Putamen (tissue), 1 donor: ENCODE results near the gene CRY1.
A peak's percentile ranks its signal among the peaks of the same experiment; 100 is the strongest.
"Not testable (repeated sequence)": the region's sequence is repeated elsewhere in the genome, so short reads cannot be mapped to it uniquely, and the experiment has no call there.

Experiments used
- DNase-seq: peaks from one replicate; pipeline ENCODE4 v3.0.0-alpha.2; 2016; ENCODE audit warnings: low spot score

CRY1 gene

DNA sequence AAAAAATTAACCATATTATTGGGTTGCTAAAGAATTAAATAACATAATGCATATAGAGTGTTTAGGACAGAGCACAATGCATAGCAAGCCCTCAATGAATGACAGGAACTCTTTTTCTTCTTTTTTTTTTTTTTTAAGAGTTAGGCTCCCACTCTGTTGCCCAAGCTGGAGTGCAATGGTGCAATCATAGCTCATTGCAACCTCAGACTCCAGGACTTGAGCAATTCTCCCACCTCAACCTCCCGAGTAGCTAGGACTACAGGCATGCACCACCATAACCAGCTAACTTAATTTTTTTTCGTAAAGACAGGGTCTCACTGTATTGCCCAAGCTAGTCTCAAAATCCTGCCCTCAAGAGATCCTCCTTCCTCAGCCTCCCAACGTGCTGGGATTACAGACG lies 85.9 kb downstream of the CRY1 start:
- DNase-seq: no peak

DNA sequence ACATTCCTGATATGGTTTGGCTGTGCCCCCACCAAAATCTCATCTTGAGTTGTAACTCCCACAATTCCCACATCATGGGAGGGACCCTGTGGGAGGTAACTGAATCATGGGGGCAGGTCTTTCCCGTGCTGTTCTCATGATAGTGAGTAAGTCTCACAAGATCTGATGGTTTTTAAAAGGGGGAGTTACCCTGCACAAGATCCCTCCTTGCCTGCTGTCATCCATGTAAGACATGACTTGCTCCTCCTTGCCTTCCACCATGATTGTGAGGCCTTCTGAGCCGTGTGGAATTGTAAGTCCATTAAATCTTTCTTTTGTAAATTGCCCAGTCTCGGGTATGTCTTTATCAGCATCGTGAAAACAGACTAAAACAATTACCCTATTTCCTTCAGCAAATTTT lies 90.7 kb downstream of the CRY1 start:
- DNase-seq: not testable (repeated sequence)

DNA sequence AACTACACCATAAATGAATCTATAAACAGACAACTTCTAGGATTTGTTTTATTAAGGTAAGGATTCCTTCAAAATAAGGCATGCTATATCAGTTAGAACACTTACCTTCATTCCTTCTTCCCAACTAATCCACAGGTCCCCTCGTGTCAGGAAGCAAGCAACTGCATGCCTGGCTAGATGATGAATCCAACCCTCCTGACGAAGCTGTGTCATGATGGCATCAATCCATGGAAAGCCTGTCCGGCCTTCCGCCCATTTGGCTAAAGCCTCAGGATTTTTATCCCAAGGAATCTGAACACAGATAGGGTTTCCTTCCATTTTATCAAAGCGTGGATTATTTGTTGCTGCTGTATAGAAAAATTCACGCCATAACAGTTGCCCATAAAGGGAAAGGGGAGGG lies 93.9 kb downstream of the CRY1 start:
- no peak for DNase-seq

DNA sequence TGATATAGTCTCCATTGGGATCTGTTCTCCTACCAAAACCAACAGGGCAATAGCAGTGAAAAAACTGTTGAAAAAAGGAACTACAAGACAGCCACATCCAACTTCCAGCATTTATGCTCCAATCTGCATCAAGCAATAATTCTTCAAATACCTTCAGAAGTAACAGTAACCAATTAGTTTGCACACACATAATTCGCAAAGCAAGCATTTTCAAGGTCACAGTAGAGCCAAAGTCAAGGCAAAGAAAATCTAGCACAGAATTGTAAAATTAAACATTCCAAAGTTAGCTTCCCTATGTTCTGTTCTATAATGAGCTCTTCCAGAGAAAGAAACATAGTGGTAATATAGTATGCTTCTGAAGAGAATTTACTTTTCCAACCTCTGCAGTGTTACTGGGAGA lies 95.4 kb downstream of the CRY1 start:
- no peak for DNase-seq

DNA sequence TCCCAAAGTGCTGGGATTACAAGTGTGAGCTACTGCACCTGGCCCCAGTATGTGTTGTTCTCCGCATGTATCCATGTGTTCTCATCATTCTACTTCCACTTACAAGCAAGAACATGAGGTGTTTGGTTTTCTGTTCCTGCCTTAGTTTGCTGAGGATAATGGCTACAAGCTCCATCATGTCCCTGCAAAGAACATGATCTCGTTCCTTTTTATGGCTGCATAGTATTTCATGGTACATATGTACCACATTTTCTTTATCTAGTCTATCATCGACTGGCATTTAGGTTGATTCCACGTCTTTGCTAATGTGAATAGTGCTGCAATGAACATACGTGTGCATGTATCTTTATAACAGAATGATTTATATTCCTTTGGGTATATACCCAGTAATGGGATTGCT lies 97.2 kb downstream of the CRY1 start:
- DNase-seq: not testable (repeated sequence)

DNA sequence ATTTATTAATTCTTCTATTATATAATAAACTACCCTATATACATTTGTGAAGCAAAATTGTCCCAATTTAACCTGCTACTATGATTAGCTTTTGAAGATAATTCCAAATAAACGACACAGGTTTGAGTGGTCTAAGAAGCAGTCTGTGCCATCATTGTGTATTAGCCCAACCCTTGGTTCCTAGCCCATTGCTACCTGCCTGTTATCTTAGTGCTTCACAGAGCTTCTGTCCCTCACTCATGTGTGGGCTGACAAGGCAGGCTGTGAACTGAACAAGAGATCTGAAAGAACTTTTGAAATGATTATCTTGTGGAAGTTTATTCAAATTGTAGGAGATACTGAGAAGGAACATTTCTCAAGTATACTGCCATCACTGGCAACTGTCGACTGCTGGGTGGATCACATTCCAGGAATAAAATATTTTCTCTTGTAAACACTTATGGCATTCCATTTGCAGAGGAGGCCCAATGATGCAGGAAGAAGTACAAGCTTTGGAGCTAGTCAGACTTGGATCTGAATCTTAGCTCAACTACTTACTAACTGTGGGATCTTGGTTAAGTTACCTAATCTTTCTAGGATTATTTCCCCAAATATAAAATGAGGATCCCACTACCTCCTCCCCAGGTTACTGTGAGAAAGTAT lies 98.6 kb downstream of the CRY1 start:
- no peak for DNase-seq

DNA sequence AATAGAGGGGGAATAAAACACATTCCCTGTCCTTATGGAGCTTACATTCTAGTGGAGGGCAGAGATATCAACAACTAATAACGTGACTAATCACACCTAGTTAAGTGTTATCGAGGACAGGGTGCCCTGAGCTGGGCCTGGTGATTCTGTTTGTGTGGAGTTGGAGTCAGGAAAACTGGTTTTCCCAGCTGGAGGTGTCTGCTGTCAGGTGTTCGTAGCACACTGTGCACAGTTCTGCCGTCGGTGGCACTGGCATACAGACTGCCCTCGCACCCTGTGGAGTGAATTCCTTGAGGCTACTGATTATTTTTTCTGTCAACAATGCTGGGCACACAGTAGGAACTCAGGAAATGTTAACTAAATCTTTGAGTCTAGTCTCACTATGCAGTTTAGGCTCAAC lies 105.5 kb downstream of the CRY1 start:
- DNase-seq: no peak

DNA sequence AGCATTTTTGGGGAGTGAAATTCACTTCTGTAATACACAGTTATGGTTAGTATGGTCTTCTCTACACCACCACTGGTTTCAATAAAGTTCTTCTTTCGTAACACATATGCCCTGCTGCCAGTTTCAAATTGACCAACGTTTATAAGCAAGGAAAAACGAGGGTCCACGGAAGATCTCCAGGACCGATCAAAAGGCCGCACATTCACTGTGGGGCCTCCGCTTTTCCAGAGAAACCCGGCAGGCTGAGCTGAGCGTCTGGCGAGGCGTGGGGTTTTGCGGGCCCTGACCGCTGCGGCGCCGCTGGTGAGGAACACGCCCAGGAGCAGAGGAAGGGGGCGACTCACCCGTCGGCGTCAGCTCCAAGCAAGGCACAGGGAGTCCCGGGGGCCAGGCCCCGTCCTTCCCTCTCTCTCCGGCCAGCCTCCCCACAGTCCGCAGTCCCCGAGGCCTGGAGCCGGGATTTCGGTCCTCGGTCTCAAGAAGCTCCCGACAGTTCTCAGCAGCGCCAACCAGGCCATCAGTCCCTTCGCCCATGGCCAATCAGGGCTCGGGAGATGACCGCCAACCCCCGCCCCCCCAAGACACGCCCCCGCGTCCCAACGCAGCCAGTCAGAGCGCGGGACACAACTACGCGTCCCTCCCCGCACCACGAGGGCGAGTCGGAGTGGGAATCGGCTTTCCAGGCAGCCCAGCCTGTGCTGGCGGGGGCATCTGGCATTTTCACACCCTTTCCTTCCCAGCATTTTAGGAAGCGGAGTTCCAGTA lies 106.5 kb downstream of the CRY1 start, which contains the start of gene MTERF2:
Gene MTERF2 (minus strand): TSS at position 522 of the 765 bp plus-strand sequence. CDS start 8,432 bp downstream, outside the sequence.
- DNase-seq: peak; percentile 96

DNA sequence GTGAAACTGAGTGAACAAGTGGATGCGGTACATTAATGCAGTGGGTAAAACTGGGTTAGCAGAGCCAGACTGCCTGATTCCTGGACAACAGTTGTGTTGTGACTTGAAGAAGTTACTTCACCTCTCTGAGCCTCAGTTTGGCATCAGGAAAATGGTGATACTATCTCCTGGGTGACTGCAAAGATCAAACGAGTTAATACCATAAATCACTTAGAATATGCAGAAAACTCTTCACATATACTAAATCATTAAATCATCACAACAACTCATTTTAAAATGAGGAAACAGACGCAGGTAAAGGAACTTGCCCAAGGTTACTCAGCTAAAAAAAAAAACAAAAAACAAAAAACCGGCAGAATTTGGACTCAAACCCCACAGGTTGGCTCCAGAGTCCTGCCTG lies 107.2 kb downstream of the CRY1 start:
- no peak for DNase-seq

DNA sequence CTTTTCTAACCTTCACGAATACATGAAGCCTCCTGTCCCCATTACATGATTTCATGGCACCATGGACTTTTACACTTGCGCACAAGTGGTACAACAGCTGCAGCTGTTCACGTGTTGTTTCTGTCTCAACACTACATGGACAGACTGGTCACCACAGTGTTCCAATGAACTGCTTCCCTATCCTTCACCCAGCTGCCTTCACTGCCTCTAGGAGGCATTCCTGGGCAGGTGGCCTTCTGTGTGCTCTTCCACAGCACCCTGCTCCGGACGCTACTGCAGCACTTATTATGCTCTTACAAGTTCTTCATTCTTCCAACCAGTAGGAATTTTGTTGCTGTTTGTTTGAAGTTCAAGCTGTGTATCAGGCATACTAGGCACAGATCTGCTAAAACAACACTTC lies 107.9 kb downstream of the CRY1 start:
- DNase-seq: no peak

DNA sequence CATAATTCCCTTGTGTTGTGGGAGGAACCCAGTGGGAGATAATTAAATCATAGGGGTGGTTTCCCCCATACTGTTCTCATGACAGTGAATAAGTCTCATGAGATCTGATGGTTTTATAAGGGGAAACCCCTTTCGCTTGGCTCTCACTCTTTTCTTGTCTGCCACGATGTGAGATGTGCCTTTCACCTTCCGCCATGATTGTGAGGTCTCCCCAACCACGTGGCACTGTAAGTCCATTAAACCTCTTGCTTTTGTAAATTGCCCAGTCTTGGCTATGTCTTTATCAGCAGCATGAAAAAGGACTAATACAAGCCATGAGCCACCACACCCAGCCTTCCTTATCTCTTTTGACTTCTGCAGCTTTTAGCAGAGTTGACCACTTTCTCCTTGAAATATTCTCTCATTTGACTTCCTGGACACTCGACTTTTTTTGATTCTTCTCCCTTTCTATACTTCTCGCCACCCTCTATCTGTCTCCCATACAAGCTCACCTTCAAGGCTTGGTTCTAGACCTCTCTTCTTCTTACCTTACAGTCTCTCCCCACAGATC lies 108.7 kb downstream of the CRY1 start:
- DNase-seq: no peak

DNA sequence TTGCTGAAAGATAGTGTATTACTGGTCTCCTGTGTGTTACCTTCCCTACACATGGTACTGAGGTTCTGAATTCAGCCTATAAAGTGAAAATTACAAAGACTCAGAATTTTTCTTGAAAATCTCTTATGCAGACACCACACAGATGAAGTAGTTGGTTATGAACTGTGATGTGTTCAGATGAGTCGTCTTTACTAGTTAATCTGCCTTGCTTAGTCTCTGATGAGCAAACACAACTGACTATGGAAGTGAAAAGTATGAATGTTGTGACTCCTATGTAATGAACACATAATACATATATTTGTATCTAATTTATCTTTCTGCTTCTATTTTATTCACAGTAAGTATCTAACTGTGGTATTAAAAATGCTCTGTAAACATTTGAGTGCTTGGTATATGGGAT lies 111.1 kb downstream of the CRY1 start:
- no peak for DNase-seq

DNA sequence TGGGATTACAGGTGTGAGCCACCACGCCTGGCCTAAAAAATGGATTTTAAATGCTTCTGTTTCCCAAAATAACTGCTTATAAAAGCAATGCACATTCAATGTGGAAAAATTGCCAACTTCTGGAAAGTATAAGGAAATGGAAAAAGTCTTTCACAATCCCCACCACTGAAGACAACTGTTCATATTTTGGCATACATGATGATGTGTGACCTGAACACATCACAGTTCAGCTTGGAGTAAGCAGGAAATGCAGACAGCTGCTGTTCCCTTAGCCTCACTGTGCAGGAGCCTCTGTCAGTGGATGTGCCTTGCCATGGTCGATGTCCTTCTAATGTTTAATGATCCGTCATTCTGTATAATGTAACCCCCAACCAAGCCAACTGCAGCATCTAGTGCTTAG lies 111.6 kb downstream of the CRY1 start:
- DNase-seq: no peak

DNA sequence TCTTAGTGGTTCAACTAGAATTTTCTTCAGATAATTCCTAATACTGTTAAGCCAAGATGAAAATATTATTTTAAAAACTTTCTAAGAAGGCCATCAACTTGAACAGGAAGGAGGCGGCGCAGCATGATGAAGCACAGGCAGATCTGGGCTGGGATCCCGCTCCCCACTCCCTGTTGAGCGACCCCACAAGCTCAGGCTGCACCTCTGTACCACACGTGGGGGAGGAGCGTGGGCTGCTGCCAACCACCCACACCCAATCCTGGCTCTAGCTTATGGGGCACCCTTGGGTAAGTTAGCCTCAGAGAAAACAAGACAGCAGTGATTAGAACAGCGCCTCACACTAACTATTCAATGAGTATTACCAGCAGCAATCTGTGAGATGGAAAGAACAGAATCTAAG lies 112.4 kb downstream of the CRY1 start:
- DNase-seq: no peak

DNA sequence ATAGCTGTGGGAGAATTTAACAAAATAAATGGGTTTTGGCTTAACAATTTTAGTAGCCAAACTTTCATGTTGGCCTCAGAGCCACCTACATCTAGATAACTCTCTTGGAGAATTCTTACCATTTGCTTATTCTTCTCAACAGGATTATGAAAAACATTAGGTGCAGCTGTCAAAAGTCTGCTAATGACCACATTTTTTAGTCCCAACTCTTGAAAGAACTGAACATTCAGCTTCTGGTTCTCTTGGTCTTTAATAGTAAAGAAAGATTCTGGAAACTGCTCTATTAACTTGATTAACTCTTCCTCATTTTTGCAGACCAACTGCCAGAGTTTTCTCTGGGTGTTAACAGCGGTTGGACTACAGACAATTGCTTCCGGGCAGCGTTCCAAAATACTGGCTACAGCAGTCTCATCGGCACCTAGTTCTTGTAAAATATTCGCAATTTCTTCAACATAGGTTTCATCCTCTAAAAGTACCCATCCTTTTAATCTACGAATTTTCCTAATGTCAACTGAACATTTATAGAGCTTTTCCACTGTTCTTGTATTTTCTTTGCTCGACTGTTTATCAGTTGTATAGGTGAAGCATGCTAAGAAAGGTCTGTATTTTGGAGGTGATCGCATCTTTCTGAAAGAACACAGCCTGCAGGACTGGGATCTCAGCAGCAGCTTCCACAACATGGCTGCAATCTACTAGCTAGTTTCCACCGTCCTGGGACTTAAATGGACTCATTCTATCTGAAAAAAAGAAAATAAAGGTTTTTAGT lies 115.1 kb downstream of the CRY1 start:
- peak; percentile 25 for DNase-seq

DNA sequence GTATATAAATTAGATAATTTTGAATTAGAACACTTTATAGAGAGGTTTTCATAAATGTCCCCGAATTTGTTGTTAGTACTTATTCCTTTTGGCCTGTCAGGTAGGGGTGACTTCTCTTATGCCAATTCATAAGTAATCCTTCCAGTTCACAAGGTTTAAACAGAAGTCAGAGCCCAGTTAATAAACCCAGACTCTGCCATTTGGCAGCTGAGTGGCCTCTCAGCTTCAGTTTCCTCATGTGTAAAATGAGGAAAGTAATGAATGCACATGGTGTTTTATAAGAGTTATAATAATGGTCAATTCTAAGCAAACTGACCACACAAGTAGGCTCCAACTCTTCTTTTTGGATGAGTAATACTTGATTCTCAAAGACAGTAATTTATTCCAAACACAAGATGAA lies 116.7 kb downstream of the CRY1 start:
- no peak for DNase-seq

DNA sequence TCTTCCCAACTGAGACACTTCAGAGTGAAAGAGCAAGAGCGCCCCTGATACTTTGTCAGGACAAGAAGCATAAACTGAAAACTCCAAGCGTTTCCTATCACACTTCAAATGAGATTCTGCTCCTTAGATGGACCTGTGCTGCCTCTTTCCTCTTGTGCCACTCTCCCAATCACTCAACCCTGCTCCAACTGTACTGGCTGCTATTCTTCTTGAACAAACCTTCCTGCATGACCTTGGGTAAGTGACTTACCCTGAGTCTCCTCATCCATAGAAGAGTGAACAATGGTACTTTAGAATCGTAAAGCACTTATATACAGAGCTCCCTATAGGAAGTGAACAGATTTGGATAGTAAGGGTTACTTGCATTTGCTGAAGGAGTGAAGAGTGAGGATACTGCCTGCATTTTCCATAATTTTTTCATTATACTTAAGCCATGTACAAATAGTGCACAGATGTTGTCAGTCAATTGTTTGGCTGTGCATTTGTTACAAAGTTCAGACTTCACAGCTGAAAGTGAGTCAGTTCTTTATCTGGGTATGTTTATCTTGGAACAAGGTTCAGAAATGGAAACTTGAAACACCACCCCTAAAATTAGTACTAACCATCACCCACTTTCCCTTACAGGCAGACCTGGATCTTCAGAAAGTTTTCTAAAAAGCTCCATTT lies 117.2 kb downstream of the CRY1 start:
- no peak for DNase-seq

DNA sequence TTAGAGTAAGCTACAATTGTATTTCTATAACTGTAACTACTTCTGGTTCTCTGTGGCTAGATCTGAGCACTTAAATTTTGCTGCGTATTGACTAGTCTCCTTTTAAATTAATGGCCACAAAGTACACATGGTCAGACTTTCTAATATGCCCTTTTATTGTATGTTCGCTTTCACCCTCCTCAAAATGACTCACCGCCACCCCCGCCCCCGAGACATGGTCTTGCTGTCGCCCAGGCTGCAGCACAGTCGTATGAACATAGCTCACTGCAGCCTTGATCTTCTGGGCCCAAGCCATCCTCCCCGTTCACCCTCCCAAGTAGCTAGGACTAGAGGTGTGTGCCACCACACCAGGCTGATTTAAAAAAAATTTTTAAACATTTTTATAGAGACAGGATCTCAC lies 118.3 kb downstream of the CRY1 start:
- no peak for DNase-seq

DNA sequence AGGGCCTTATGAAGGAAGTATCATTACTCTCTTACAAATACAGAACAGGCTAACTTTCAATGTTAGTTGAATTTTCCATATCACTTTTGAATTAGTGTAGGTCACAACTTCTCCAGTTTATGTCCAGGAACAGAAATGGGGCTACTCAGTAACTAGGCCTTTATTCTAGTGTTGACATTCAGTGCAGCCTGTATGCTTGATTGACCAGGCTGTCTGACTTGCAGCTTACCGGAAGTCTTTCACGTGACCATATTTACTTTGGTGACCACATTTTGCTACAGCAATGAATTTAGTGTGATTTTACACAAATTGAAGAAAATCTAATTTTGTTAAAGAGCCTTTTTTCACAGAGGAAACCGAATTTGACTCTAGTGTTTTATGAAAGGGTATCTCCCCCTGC lies 118.8 kb downstream of the CRY1 start:
- DNase-seq: no peak

DNA sequence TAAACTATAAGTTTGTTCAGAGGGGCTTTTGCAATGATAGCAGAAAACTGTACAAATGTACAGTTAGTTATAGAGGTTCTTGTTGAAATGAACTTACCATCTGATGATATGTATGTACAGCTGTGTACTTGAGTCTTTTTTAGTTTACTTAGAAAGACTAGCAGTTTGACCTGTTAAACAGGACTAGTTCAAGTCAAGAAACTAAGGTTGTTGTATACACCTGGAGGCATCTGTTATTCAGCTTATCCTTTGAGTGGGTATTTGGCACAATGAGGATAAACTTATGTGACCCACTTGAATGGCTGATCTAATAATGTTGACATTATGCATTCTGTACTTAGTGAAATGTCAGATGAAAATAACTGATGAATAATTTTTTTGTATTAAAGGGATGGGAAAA lies 119.8 kb downstream of the CRY1 start:
- no peak for DNase-seq

DNA sequence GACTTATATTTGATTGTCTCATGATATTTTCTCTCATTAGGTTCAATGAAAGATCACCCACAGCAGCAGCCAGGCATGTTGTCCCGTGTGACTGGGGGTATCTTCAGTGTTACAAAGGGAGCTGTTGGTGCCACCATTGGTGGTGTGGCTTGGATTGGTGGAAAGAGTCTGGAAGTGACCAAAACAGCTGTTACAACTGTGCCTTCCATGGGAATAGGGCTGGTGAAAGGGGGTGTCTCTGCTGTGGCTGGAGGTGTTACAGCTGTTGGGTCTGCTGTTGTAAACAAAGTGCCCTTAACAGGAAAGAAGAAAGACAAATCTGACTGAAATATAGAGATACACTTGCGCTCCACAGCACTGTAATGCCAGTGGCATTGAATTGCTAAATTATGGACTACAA lies 122.3 kb downstream of the CRY1 start:
- DNase-seq: no peak

DNA sequence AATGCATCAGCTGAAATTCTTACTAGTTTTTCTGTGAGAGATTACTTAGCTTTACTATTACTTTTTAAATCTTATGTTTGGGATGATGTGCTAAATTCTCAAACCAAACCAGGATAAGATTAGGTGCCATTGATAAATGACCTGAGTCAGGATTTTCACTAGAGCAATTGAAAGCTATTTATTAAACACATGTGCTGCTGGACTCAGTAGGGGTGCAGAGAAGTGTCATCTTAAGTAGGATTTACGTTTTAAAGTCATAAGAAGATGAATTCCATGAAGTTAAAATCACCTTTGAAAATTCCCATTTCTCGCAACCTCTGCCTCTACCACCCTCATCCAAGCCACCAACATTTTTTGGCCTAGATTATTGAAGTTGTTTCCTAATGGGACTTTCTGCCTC lies 128.8 kb downstream of the CRY1 start:
- no peak for DNase-seq
